Measurements from ENCODE around the gene PLA2G4C. TPM values are rescaled to one million over a fixed set of nuclear protein-coding genes. Genes with fewer than 3 reads are reported as not detected.
"Not testable (repeated sequence)": the region's sequence is repeated elsewhere in the genome, so short reads cannot be mapped to it uniquely, and the experiment has no call there.

The PLA2G4C gene
- polyA plus RNA-seq, 3 donors from 2014 or later = 0.37 TPM; not detected in 2

GRCh38 chr19:48095612-48096175, 14.9 kb downstream of the PLA2G4C start:
- Mint-ChIP-seq H3K27ac (no peak overlapping the region), H3K4me1 (no peaks in the 10 kb centered on the region), H3K36me3 (no peaks in the 10 kb centered on the region), H3K4me3 (no peak overlapping the region), H3K9me3 (no peaks in the 10 kb centered on the region), H3K27me3 (ENCODE audit: low read depth in 3 of 3) (peaks cover 1 to 7% (median 5%) of the 10 kb centered on the region in 3 donors)
- DNase-seq = no peak

GRCh38 chr19:48094855-48095203, 15.8 kb downstream of the PLA2G4C start:
- H3K9me3 Mint-ChIP-seq = no peaks in the 10 kb centered on the region
- DNase-seq = no peak
- H3K4me1 Mint-ChIP-seq = no peaks in the 10 kb centered on the region
- no peaks in the 10 kb centered on the region for H3K36me3 Mint-ChIP-seq
- no peak overlapping the region for H3K4me3 Mint-ChIP-seq
- H3K27me3 Mint-ChIP-seq (ENCODE audit: low read depth in 3 of 3) = peaks cover 1 to 9% (median 7%) of the 10 kb centered on the region in 3 donors
- H3K27ac Mint-ChIP-seq = no peak overlapping the region

GRCh38 chr19:48094129-48094854, 16.3 kb downstream of the PLA2G4C start:
- Mint-ChIP-seq H3K27me3 (ENCODE audit: low read depth in 3 of 3) (peaks cover 1 to 13% (median 7%) of the 10 kb centered on the region in 3 donors), H3K4me1 (no peaks in the 10 kb centered on the region), H3K36me3 (no peaks in the 10 kb centered on the region), H3K4me3 (no peak overlapping the region), H3K9me3 (no peaks in the 10 kb centered on the region), H3K27ac (no peak overlapping the region)
- DNase-seq = no peak

GRCh38 chr19:48091111-48091718, 19.4 kb downstream of the PLA2G4C start:
- not testable (repeated sequence) for DNase-seq, H3K4me1 Mint-ChIP-seq, H3K4me3 Mint-ChIP-seq, H3K27ac Mint-ChIP-seq, H3K36me3 Mint-ChIP-seq, H3K9me3 Mint-ChIP-seq
- peaks cover 4 to 18% (median 4%) of the 10 kb centered on the region in 3 donors for H3K27me3 Mint-ChIP-seq (ENCODE audit: low read depth in 3 of 3)

- Mint-ChIP-seq H3K4me3 (no peak overlapping the region), H3K36me3 (no peaks in the 10 kb centered on the region), H3K27ac (no peak overlapping the region), H3K27me3 (ENCODE audit: low read depth in 3 of 3) (peaks cover 4 to 13% (median 4%) of the 10 kb centered on the region in 3 donors), H3K4me1 (no peaks in the 10 kb centered on the region), H3K9me3 (no peaks in the 10 kb centered on the region)
- DNase-seq = no peak
Observed at GRCh38 chr19:48090281-48090802, 20.3 kb downstream of the PLA2G4C start.

- not testable (repeated sequence) for DNase-seq, H3K4me1 Mint-ChIP-seq, H3K36me3 Mint-ChIP-seq, H3K27ac Mint-ChIP-seq, H3K9me3 Mint-ChIP-seq, H3K4me3 Mint-ChIP-seq
- H3K27me3 Mint-ChIP-seq (ENCODE audit: low read depth in 3 of 3) = peaks cover 4 to 13% (median 4%) of the 10 kb centered on the region in 3 donors
Observed at GRCh38 chr19:48088991-48089390, 21.6 kb downstream of the PLA2G4C start.

- Mint-ChIP-seq H3K4me1 (no peaks in the 10 kb centered on the region), H3K9me3 (no peaks in the 10 kb centered on the region), H3K4me3 (no peak overlapping the region), H3K36me3 (no peaks in the 10 kb centered on the region), H3K27me3 (ENCODE audit: low read depth in 3 of 3) (peaks cover 0 to 16% (median 7%) of the 10 kb centered on the region in 3 donors), H3K27ac (no peak overlapping the region)
- DNase-seq = no peak
Observed at GRCh38 chr19:48085904-48086864, 24.4 kb downstream of the PLA2G4C start.

GRCh38 chr19:48085076-48085475, 25.5 kb downstream of the PLA2G4C start:
- Mint-ChIP-seq H3K27ac (no peak overlapping the region), H3K36me3 (no peaks in the 10 kb centered on the region), H3K27me3 (ENCODE audit: low read depth in 3 of 3) (peaks cover 2 to 12% (median 7%) of the 10 kb centered on the region in 3 donors), H3K4me3 (no peak overlapping the region), H3K9me3 (no peaks in the 10 kb centered on the region), H3K4me1 (no peaks in the 10 kb centered on the region)
- DNase-seq = no peak

GRCh38 chr19:48081106-48081505, 29.5 kb downstream of the PLA2G4C start:
- peaks cover 6 to 10% (median 9%) of the 10 kb centered on the region in 3 donors for H3K27me3 Mint-ChIP-seq (ENCODE audit: low read depth in 3 of 3)
- H3K27ac Mint-ChIP-seq = no peak overlapping the region
- H3K4me3 Mint-ChIP-seq = no peak overlapping the region
- no peaks in the 10 kb centered on the region for H3K4me1 Mint-ChIP-seq
- no peaks in the 10 kb centered on the region for H3K36me3 Mint-ChIP-seq
- no peak for DNase-seq
- H3K9me3 Mint-ChIP-seq = peaks cover 0 to 2% (median 0%) of the 10 kb centered on the region in 6 donors

- not testable (repeated sequence) for H3K27me3 Mint-ChIP-seq (ENCODE audit: low read depth in 3 of 3); H3K9me3 Mint-ChIP-seq; DNase-seq; H3K27ac Mint-ChIP-seq; H3K4me1 Mint-ChIP-seq; H3K4me3 Mint-ChIP-seq; H3K36me3 Mint-ChIP-seq
Observed at GRCh38 chr19:48070177-48070769, 40.3 kb downstream of the PLA2G4C start.

- Mint-ChIP-seq H3K27me3 (ENCODE audit: low read depth in 3 of 3) (peaks cover 0 to 5% (median 3%) of the 10 kb centered on the region in 3 donors), H3K27ac (no peak overlapping the region), H3K9me3 (no peaks in the 10 kb centered on the region), H3K4me3 (no peak overlapping the region), H3K36me3 (no peaks in the 10 kb centered on the region), H3K4me1 (no peaks in the 10 kb centered on the region)
- no peak for DNase-seq
Observed at GRCh38 chr19:48069435-48069834, 41.2 kb downstream of the PLA2G4C start.

GRCh38 chr19:48064509-48064908, 46.1 kb downstream of the PLA2G4C start:
- H3K4me3 Mint-ChIP-seq = no peak overlapping the region
- H3K4me1 Mint-ChIP-seq = no peaks in the 10 kb centered on the region
- peaks cover 0 to 10% (median 5%) of the 10 kb centered on the region in 3 donors for H3K27me3 Mint-ChIP-seq (ENCODE audit: low read depth in 3 of 3)
- H3K27ac Mint-ChIP-seq = no peak overlapping the region
- no peaks in the 10 kb centered on the region for H3K9me3 Mint-ChIP-seq
- no peaks in the 10 kb centered on the region for H3K36me3 Mint-ChIP-seq
- no peak for DNase-seq
